Measurements from ENCODE around the gene MIS18A.

The MIS18A gene

GRCh38 chr21:32240851-32241687, 37.8 kb downstream of the MIS18A start:
- no peak overlapping the region for H3K27ac ChIP-seq
- no peak overlapping the region for H3K9ac ChIP-seq
- no peaks in the 10 kb centered on the region for H3K9me3 ChIP-seq
- H4K20me1 ChIP-seq = no peaks in the 10 kb centered on the region
- no peak for TF ChIP-seq Cebpa-rat (IDR thresholded peaks at IDR 0.05)
- H3K4me2 ChIP-seq = no peak overlapping the region
- no peaks in the 10 kb centered on the region for H3K36me3 ChIP-seq
- no peaks in the 10 kb centered on the region for H3K27me3 ChIP-seq
- no peaks in the 10 kb centered on the region for H3K4me1 ChIP-seq
- no peak overlapping the region for H3K4me3 ChIP-seq

GRCh38 chr21:32239551-32239950, 39.3 kb downstream of the MIS18A start:
- no peaks in the 10 kb centered on the region for H3K36me3 ChIP-seq
- no peaks in the 10 kb centered on the region for H4K20me1 ChIP-seq
- H3K4me2 ChIP-seq = no peak overlapping the region
- no peak overlapping the region for H3K9ac ChIP-seq
- H3K4me3 ChIP-seq = no peak overlapping the region
- H3K4me1 ChIP-seq = no peaks in the 10 kb centered on the region
- no peaks in the 10 kb centered on the region for H3K27me3 ChIP-seq
- no peaks in the 10 kb centered on the region for H3K9me3 ChIP-seq
- no peak for TF ChIP-seq Cebpa-rat (IDR thresholded peaks at IDR 0.05)
- H3K27ac ChIP-seq = no peak overlapping the region

- Histone ChIP-seq H3K27me3 (no peaks in the 10 kb centered on the region), H3K4me1 (no peaks in the 10 kb centered on the region), H3K4me3 (no peak overlapping the region), H4K20me1 (no peaks in the 10 kb centered on the region), H3K9me3 (no peaks in the 10 kb centered on the region), H3K4me2 (no peak overlapping the region), H3K27ac (no peak overlapping the region), H3K36me3 (no peaks in the 10 kb centered on the region), H3K9ac (no peak overlapping the region)
- TF ChIP-seq Cebpa-rat (IDR thresholded peaks at IDR 0.05) = no peak
These were observed 40.8 kb downstream of the MIS18A start for GRCh38 chr21:32238063-32238462.

GRCh38 chr21:32237021-32237420, 41.8 kb downstream of the MIS18A start:
- TF ChIP-seq Cebpa-rat (IDR thresholded peaks at IDR 0.05) = no peak

GRCh38 chr21:32233722-32234301, 45.0 kb downstream of the MIS18A start:
- H3K9me3 ChIP-seq = no peaks in the 10 kb centered on the region
- TF ChIP-seq Cebpa-rat (IDR thresholded peaks at IDR 0.05) = no peak

More at GRCh38 chr21:32237021-32237420, 41.8 kb downstream of the MIS18A start:
- H3K9me3 ChIP-seq = no peaks in the 10 kb centered on the region
- no peaks in the 10 kb centered on the region for H3K4me1 ChIP-seq
- no peak overlapping the region for H3K4me3 ChIP-seq
- no peak overlapping the region for H3K9ac ChIP-seq
- H4K20me1 ChIP-seq = no peaks in the 10 kb centered on the region
- no peaks in the 10 kb centered on the region for H3K27me3 ChIP-seq
- no peaks in the 10 kb centered on the region for H3K36me3 ChIP-seq
- no peak overlapping the region for H3K4me2 ChIP-seq
- H3K27ac ChIP-seq = no peak overlapping the region

GRCh38 chr21:32233055-32233546, 45.7 kb downstream of the MIS18A start:
- no peaks in the 10 kb centered on the region for H3K27me3 ChIP-seq
- H3K9ac ChIP-seq = no peak overlapping the region
- no peaks in the 10 kb centered on the region for H3K36me3 ChIP-seq
- no peaks in the 10 kb centered on the region for H3K9me3 ChIP-seq
- no peak overlapping the region for H3K27ac ChIP-seq
- H4K20me1 ChIP-seq = no peaks in the 10 kb centered on the region
- H3K4me1 ChIP-seq = no peaks in the 10 kb centered on the region
- H3K4me2 ChIP-seq = no peak overlapping the region
- TF ChIP-seq Cebpa-rat (IDR thresholded peaks at IDR 0.05) = no peak
- no peak overlapping the region for H3K4me3 ChIP-seq

More at GRCh38 chr21:32233722-32234301, 45.0 kb downstream of the MIS18A start:
- no peak overlapping the region for H3K27ac ChIP-seq
- no peaks in the 10 kb centered on the region for H4K20me1 ChIP-seq
- no peaks in the 10 kb centered on the region for H3K36me3 ChIP-seq
- H3K4me1 ChIP-seq = no peaks in the 10 kb centered on the region
- no peak overlapping the region for H3K4me2 ChIP-seq
- H3K4me3 ChIP-seq = no peak overlapping the region
- no peaks in the 10 kb centered on the region for H3K27me3 ChIP-seq
- no peak overlapping the region for H3K9ac ChIP-seq

GRCh38 chr21:32226444-32226843, 52.4 kb downstream of the MIS18A start:
- Histone ChIP-seq H3K9me3 (0 out of 2 replicates have a peak, but pooled peaks cover 10% of the 10 kb centered on the region), H4K20me1 (no peaks in the 10 kb centered on the region), H3K27ac (no peak overlapping the region), H3K4me3 (no peak overlapping the region), H3K4me2 (no peak overlapping the region), H3K27me3 (no peaks in the 10 kb centered on the region), H3K9ac (no peak overlapping the region), H3K4me1 (no peaks in the 10 kb centered on the region), H3K36me3 (no peaks in the 10 kb centered on the region)
- TF ChIP-seq Cebpa-rat (IDR thresholded peaks at IDR 0.05) = no peak

Measured in BLaER1 (cell line).